WI38 (cell line): ENCODE data around the gene GFI1B.
A peak's percentile ranks its signal among the peaks of the same experiment; 100 is the strongest.
"Not testable (repeated sequence)": the region's sequence is repeated elsewhere in the genome, so short reads cannot be mapped to it uniquely, and the experiment has no call there.

Experiments used
- H3K4me3 ChIP-seq: 2 replicates; pipeline ENCODE4 v1.5.1; 2011; ENCODE audit warnings: low read depth, mild to moderate bottlenecking, control low read depth, low read length
- TF ChIP-seq, protein P1 (sequence below): IDR thresholded peaks from 2 replicates; pipeline ENCODE4 v1.5.1; 2012; ENCODE audit warnings: low read depth, mild to moderate bottlenecking, control low read depth, low read length

Gene GFI1B

DNA sequence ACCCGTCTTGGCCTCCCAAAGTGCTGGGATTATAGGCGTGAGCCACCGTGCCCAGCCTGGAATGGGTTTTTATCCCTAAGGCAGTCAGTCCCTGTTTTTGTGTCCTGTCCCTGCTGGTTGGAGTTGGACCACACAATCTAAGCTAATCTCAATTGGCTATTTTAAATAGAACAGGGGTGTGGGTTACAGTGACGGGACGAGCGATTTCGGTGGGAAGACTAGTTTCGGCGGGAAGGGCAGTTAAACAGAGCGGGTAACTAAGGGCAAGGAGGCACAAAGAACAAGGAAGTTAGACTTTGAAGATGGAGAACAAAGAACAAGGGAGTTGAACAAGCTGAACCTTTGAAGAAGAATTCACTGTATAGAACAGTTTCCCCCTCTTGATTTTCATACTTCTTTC, 53.7 kb downstream of the GFI1B start:
- no peak overlapping the region for H3K4me3 ChIP-seq
- TF ChIP-seq, protein P1, sequence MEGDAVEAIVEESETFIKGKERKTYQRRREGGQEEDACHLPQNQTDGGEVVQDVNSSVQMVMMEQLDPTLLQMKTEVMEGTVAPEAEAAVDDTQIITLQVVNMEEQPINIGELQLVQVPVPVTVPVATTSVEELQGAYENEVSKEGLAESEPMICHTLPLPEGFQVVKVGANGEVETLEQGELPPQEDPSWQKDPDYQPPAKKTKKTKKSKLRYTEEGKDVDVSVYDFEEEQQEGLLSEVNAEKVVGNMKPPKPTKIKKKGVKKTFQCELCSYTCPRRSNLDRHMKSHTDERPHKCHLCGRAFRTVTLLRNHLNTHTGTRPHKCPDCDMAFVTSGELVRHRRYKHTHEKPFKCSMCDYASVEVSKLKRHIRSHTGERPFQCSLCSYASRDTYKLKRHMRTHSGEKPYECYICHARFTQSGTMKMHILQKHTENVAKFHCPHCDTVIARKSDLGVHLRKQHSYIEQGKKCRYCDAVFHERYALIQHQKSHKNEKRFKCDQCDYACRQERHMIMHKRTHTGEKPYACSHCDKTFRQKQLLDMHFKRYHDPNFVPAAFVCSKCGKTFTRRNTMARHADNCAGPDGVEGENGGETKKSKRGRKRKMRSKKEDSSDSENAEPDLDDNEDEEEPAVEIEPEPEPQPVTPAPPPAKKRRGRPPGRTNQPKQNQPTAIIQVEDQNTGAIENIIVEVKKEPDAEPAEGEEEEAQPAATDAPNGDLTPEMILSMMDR, result no peak

DNA sequence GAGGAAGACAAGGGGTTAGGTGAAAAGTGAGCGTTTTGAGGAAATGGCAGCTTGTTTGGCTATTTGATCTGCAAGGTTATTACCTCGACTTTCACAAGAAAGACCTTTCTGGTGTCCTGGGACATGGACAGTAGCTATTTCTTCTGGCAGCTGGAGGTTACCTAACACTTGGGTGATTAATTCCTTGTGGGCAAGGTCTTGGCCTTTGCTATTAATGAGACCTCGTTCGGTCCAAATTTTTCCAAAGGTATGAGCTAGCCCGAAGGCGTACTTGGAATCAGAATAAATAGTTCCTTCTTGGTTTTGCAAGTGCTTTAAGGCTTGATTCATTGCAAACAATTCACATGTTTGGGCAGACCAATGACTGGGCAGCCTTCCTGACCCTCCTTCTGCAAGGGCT, 57.2 kb downstream of the GFI1B start:
- H3K4me3 ChIP-seq, result no peak overlapping the region
- TF ChIP-seq, protein P1, result no peak

DNA sequence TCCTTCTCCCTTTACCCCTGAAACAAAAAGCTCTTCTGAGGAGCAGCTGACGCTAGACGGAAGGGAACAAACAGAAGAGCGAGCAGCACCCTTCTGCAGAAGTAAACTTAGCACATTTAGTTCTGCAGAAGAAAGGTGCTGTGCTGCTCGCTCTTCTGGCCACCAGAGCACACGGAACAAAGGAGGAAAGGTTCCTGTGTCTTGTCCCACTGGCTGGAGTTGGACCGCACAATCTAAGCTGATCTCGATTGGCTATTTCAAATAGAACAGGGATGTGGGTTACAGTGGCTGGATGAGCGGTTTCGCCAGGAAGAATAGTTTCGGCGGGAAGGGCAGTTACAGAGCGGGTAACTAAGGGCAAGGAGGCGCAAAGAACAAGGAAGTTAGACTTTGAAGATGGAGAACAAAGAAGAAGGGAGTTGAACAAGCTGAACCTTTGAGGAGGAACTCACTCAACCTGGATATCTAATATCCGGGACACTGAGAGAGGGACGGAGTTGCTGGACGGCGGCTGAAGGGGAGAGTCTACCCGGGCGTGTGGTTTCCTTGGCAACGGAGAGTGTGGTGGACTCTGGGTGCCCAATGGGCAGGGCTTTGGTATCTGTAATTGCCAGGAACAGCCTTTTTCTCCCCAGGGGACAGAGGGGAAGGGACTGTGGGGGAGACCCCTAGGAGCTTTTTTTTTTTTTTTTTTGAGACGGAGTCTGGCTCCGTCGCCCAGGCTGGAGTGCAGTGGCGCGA, 59.5 kb downstream of the GFI1B start:
- TF ChIP-seq, protein P1, result no peak
- no peak overlapping the region for H3K4me3 ChIP-seq

DNA sequence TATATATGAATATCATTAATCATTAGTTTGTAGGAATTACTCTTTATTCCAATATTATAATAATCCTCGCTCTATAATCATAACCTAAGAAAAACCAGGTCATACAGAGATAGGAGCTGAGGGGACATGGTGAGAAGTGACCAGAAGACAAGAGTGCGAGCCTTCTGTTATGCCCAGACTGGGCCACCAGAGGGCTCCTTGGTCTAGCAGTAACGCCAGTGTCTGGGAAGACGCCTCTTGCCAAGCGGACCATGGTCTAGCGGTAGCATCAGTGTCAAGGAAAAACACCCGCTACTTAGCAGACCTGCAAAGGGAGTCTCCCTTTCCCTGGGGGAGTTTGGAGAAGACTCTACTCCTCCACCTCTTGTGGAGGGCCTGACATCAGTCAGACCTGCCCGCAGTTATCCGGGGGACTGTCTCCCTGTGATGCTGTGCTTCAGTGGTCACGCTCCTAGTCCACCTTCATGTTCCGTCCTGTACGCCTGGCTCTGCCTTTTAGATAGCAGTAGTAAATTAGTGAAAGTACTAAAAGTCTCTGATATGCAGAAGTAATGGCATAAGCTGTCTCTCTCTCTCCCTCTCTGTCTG, 62.5 kb downstream of the GFI1B start:
- H3K4me3 ChIP-seq, result not testable (repeated sequence)
- TF ChIP-seq, protein P1, result peak; percentile 68; the same call in 1 of the 2 replicates
